GM21825 (cell line): ENCODE results near the gene NLRP13.
"Not testable (repeated sequence)": the region's sequence is repeated elsewhere in the genome, so short reads cannot be mapped to it uniquely, and the experiment has no call there.

Source experiments
- ATAC-seq: cut with Tn5 transposase; IDR thresholded peaks from one replicate; pipeline ENCODE4 v1.9.1; 2021; ENCODE audit warnings: mild to moderate bottlenecking, moderate library complexity; ENCODE audit not compliant: unreplicated experiment

The NLRP13 gene, protein sequence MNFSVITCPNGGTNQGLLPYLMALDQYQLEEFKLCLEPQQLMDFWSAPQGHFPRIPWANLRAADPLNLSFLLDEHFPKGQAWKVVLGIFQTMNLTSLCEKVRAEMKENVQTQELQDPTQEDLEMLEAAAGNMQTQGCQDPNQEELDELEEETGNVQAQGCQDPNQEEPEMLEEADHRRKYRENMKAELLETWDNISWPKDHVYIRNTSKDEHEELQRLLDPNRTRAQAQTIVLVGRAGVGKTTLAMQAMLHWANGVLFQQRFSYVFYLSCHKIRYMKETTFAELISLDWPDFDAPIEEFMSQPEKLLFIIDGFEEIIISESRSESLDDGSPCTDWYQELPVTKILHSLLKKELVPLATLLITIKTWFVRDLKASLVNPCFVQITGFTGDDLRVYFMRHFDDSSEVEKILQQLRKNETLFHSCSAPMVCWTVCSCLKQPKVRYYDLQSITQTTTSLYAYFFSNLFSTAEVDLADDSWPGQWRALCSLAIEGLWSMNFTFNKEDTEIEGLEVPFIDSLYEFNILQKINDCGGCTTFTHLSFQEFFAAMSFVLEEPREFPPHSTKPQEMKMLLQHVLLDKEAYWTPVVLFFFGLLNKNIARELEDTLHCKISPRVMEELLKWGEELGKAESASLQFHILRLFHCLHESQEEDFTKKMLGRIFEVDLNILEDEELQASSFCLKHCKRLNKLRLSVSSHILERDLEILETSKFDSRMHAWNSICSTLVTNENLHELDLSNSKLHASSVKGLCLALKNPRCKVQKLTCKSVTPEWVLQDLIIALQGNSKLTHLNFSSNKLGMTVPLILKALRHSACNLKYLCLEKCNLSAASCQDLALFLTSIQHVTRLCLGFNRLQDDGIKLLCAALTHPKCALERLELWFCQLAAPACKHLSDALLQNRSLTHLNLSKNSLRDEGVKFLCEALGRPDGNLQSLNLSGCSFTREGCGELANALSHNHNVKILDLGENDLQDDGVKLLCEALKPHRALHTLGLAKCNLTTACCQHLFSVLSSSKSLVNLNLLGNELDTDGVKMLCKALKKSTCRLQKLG

DNA sequence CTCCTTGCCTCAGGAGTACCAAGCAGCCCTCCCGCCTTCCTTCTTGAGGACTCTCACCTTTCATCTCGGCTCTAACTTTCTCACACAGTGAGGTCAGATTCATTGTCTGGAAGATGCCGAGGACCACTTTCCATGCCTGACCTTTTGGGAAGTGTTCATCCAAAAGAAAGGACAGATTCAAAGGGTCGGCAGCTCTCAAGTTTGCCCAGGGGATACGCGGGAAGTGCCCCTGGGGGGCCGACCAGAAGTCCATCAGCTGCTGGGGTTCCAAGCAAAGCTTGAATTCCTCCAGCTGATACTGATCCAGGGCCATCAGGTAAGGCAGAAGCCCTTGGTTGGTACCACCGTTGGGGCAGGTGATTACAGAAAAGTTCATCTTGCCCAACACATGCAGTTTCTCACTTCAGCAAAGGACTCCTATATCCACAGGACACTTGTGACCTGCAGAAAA lies at the start of gene NLRP13:
NLRP13 (minus strand) TSS at position 401 of the 451 bp plus-strand sequence; CDS start at position 376, 25 bp downstream.
- no peak for ATAC-seq

DNA sequence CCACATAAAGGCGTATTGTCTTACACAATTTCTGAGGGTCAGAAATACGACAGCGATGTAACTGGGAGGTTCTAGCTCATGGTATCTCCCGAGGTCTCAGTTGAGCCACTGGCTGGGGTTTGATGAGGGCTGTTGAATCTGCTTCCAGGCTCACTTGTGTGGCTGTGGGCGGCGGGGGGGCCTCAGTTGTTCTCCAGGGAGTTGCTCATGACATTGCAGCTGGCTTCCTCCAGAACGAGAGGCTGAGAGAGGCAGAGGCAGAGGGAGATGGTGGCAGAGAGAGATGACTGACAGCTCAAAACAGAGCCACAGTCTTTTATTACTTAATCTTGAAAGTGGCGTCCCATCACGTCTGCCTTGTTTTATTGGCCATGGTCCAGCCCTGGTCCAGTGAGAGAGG lies 48.3 kb upstream of the NLRP13 start:
- no peak for ATAC-seq

DNA sequence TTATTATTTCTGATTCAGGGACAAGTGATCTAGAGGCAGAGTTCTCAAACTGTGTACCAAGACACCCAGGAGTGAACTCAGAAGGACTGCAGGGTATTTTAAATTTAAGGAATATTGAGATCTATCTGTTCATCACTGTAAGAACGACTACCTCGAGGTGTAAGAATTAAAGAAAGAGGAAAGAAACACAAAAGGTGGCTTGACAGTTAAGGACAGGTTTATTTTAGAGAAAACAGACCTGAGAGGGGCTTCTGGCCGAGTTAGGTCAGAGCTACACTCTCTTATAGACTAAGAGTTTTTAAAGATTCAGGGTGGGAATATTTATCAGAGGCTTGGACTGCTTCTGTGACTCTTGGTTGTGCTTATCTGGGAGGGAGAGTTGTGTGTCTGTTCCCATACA lies 41.8 kb upstream of the NLRP13 start:
- no peak for ATAC-seq

- ATAC-seq, result no peak
Observed at GRCh38 chr19:55962186-55962585, 30.1 kb upstream of the NLRP13 start.

DNA sequence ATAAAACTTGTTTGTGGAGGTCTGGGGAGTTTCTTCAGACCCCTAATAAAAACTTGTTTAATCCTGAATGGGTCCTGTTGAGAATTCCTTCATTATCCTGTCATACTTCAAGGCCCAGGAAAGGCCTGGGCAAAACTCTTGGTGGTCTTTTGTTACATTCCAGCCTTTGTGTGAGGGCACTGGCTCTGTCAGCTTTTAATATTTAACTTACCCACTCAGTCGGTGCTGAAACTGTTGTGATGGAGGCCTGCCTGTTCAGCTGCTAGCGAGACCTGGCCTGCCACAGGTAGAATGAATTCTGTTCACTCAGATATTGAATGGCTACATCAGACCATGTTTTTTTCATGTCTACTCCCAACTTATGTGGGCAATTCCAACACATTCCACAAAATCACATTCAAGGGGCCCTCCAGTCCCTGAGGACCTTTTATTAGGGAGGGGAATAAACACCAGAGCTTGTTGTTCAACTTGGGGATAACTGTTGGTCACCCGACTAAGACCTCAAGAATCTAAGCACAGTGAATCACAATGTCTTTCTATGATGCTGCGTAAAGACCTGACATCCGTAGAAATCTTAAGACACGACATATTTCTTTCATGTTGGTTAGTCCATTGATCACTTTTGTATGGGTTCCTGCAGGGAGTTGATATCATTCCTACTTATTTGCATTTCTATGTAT lies 28.0 kb upstream of the NLRP13 start:
- no peak for ATAC-seq

DNA sequence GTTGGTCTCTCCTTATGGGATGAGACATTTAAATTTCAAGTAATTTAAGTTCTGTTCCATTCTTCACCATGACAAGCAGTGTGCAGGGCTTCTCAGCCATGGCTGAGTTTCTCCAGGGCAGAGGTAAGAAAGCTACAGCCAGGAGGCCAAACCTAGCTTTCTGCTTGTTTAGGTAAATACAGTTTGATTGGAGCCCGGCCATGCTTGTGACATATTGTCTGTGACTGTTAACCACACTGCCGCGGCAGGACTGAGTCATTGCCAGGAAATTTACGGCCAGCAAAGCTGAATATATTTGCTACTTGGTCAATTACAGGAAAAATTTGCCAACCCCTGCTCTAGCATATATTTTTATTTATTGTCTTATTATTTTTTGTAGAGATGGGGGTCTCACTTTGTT lies 26.2 kb upstream of the NLRP13 start:
- ATAC-seq, result no peak

GRCh38 chr19:55956431-55956830 lies 24.3 kb upstream of the NLRP13 start:
- ATAC-seq, result no peak

DNA sequence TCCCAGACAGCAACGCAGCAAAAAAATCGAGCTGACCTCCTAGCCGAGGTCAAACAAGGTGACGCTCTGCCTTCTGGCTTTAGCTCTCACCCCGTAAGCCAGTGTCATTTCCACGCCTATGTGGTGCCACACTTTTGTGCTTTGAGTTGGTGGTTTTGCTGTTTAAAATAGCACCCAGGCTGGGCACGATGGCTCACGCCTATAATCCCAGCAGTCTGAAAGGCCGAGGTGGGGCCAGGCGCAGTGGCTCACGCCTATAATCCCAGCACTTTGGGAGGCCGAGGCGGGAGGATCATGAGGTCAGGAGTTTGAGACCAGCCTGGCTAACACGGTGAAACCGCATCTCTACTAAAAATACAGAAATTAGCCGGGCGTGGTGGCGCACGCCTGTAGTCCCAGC lies 18.4 kb upstream of the NLRP13 start:
- not testable (repeated sequence) for ATAC-seq

DNA sequence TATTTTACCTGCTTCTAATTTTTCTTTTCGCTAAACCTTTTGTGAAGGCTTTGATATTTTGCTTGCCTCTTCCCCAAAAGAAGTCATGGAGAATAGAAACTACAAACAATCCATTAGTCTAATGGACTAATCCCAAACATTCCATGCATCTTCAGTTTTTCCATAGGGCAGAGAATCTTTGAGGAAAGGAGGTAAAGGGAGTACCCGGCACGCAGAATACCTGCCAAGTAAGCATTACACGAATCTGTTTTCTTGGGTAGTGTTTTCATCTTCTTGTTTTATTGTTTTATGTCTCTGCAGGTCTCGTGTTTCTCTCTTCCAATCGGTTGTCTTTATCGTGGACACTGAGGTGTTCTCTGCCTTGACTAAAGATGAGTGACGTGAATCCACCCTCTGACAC lies 15.4 kb upstream of the NLRP13 start, which contains the start of gene NLRP8:
NLRP8 (plus strand) TSS at position 301 of the 400 bp plus-strand sequence.
- ATAC-seq, result no peak

DNA sequence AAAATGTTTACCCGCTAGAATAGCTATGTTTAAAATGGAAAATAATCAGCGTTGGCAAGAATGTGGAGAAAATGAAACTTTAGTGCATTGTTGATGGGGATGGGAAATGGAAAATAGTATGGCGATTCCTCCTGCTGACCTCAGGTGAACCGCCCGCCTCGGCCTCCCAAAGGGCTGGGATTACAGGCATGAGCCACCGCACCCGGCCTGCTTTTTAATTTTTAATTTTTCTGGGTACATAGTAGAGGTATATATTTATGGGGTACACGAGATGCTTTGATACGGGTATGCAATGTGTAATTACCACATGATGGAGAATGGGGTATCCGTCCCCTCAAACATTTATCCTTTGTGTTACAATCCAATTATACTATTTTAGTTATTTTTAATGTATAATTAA lies 8.2 kb upstream of the NLRP13 start:
- no peak for ATAC-seq

- ATAC-seq, result no peak
Observed at GRCh38 chr19:55939206-55939605, 7.1 kb upstream of the NLRP13 start.

DNA sequence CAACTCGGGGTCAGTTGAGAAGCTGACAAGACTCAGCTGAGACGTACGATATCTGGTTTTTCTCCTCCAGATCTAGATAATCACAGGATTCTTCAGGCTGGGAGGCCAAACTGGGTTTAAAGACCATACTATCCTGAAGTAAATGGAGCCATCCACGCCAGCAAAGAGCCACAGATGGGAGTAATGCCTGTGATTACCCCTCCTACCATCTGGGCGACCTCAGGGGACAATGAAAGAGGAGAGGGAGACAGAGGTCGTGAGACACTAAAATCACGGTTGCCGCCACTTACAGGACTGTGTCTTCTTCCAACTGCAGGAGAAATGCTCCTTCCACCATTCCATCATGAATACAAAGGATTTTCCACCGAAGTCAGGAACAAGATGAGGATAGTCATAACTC lies 3.1 kb upstream of the NLRP13 start:
- no peak for ATAC-seq

- ATAC-seq, result no peak
Observed at GRCh38 chr19:55930996-55931515, 1.1 kb downstream of the NLRP13 start.

DNA sequence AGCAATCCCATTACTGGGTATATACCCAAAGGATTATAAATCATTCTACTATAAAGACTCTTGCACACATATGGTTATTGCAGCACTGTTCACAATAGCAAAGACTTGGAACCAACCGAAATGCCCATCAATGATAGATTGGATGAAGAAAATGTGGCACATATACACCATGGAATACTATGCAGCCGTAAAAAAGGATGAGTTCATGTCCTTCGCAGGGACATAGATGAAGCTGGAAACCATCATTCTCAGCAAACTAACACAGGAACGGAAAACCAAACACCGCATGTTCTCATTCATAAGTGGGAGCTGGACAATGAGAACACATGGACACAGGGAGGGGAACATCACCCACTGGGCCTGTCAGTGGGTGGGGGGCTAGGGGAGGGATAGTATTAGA lies 2.9 kb downstream of the NLRP13 start:
- ATAC-seq, result not testable (repeated sequence)

DNA sequence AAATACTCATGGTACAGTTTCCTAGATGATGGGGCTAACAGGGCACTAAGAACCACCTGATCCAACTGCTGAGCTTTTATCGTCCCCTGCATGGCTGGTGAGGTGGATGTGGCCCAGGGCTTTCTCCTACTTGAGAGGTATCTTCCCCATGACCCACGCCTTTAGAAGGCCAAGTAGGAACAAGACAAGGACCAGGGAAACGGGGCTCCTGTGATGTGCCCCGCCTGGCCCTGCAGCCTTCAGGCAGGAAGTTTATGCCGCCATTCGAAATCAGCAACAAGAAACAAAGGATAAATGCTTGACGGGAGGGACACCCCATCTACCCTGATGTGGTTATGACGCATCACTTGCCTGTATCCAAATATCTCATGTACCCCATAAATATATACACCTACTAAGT lies 4.1 kb downstream of the NLRP13 start:
- no peak for ATAC-seq

- ATAC-seq, result no peak
Observed at GRCh38 chr19:55923556-55923955, 8.6 kb downstream of the NLRP13 start.

DNA sequence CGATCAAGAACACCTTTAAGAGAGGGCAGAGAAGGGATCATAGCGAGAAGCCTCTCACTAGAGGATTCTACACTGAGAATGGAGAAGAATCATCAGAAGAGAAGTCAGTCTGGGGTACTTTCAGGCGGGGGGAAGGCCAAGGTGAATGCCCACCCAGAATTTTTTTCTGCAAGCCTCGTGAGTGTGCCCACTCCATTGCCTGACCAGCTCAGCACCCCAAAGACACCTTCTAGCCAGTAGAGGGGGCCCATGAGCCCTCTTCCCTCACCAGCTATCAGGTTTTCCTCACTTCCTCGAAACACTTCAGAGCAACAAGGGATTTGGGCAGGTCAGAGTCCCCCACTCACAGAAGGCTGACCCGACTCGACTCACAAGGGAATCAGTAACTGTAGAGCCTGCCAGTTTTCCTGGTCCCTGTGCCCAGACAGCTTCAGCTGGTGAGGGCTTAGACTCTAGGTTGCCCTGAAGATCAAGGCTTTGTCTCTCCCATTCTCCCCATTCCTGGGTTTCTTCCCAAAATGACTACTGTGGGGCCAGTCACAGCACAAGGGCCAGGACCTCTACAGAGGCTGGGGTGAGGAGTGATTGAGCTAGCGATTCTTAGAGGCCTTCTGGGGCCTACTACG lies 18.4 kb downstream of the NLRP13 start:
- no peak for ATAC-seq

DNA sequence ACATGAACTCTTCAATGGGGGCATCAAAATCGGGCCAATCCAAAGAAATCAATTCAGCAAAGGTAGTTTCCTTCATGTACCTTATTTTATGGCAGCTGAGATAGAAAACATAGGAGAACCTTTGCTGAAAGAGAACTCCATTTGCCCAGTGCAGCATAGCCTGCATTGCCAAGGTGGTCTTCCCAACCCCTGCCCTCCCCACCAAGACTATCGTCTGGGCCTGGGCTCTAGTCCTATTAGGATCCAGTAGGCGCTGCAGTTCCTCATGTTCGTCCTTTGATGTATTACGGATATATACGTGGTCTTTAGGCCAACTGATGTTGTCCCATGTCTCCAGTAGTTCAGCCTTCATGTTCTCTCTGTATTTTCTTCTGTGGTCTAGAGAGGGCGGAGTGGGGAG lies 19.2 kb downstream of the NLRP13 start:
- no peak for ATAC-seq

- no peak for ATAC-seq
Observed at GRCh38 chr19:55909801-55910200, 22.3 kb downstream of the NLRP13 start.

GRCh38 chr19:55907746-55908145 lies 24.4 kb downstream of the NLRP13 start:
- ATAC-seq, result no peak
